ENCODE results near the gene ATP2B3.

ATP2B3 gene

DNA sequence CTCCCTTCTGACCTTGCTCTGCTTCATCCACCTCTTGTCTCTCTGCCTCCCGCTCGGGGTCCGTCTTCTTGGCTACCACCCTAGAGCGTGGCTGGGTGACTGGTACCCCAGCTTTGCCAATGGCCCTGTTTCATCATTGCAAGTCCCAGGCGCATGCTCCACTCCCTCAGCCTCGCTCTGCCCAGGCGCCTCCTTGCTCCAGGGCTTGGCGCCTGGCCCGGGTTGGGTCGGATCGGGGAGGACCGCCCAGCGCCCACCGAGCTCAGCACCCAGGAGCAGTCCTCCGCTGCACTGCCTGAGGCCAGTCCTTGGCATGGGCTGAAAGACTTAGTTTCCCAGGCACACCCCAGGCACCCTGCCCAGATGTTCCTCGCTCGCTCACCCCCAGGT, 22.1 kb upstream of the ATP2B3 start:
- Histone ChIP-seq H3K9ac (no peak overlapping the region), H3K27me3 (ENCODE audit: control insufficient read depth, insufficient read depth, low read length) (no peaks in the 10 kb centered on the region), H3K4me2 (ENCODE audit: low read length) (no peak overlapping the region), H3K27ac (no peak overlapping the region), H3K4me3 (ENCODE audit: low read depth, low read length) (no peak overlapping the region), H3K9me3 (ENCODE audit: control insufficient read depth, low read length) (no peaks in the 10 kb centered on the region), H3K36me3 (ENCODE audit: control insufficient read depth, insufficient read depth, low read length) (no peaks in the 10 kb centered on the region), H2AFZ (no peak overlapping the region), H3K79me2 (no peaks in the 10 kb centered on the region), H3K4me1 (no peaks in the 10 kb centered on the region)
- TF ChIP-seq, protein P1, sequence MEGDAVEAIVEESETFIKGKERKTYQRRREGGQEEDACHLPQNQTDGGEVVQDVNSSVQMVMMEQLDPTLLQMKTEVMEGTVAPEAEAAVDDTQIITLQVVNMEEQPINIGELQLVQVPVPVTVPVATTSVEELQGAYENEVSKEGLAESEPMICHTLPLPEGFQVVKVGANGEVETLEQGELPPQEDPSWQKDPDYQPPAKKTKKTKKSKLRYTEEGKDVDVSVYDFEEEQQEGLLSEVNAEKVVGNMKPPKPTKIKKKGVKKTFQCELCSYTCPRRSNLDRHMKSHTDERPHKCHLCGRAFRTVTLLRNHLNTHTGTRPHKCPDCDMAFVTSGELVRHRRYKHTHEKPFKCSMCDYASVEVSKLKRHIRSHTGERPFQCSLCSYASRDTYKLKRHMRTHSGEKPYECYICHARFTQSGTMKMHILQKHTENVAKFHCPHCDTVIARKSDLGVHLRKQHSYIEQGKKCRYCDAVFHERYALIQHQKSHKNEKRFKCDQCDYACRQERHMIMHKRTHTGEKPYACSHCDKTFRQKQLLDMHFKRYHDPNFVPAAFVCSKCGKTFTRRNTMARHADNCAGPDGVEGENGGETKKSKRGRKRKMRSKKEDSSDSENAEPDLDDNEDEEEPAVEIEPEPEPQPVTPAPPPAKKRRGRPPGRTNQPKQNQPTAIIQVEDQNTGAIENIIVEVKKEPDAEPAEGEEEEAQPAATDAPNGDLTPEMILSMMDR (IDR thresholded peaks at IDR 0.05) = no peak

DNA sequence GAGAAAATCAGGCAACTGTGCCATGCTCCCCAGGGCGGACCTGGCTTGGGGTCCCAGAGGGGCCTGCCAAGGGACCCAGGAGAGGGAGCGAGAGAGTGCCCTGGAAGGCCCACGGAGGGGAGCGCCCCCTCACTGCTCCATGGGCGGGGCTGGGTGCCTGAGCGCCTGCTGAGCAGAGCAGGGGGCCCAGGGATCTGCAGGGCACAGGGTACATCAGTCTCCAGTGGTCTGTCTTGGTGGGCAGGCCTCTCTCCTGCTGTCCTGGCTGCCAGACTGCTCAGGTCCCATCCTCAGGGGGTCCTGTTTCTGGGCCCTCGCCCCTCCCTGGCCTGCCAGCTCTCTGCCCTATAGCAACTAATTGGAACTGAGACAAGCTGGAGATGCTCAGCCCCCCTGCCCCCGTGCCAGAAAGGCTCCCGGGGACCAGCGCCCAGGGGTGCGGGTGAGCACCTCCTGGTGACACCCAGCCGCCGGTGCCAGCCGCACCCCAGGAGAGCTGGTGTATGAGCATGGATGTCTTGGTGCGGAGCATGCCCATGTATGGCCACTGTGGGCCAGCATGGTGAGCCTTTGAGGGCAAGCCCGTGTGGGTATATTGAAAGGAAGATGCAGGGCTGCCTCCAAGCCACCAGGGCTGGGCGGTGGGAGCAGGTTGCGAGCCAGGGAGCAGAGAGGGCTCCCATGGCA, 21.4 kb upstream of the ATP2B3 start:
- no peaks in the 10 kb centered on the region for H3K36me3 ChIP-seq (ENCODE audit: control insufficient read depth, insufficient read depth, low read length)
- H2AFZ ChIP-seq = no peak overlapping the region
- H3K4me2 ChIP-seq (ENCODE audit: low read length) = no peak overlapping the region
- no peaks in the 10 kb centered on the region for H3K4me1 ChIP-seq
- H3K4me3 ChIP-seq (ENCODE audit: low read depth, low read length) = no peak overlapping the region
- no peaks in the 10 kb centered on the region for H3K27me3 ChIP-seq (ENCODE audit: control insufficient read depth, insufficient read depth, low read length)
- H3K79me2 ChIP-seq = no peaks in the 10 kb centered on the region
- no peak overlapping the region for H3K9ac ChIP-seq
- TF ChIP-seq, protein P1 (IDR thresholded peaks at IDR 0.05) = no peak
- no peaks in the 10 kb centered on the region for H3K9me3 ChIP-seq (ENCODE audit: control insufficient read depth, low read length)
- H3K27ac ChIP-seq = no peak overlapping the region

DNA sequence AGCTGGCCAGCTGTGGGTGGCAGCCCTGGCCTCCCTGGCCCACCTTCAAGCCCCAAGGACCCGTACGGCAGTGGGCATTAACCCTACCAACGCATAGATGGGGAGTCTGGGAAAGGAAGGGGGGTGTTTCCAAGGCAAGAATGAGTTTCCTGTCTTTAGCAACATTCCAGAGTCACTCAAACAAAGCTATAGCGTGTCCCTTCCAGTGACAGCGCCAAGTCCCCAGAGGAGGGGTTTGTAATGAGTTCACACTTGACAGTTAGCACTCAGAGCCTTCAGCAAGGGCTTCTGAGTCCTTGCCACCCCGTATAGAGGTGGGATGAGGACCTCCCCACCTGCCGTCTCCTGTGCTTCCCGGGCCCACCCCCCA, 20.9 kb upstream of the ATP2B3 start:
- Histone ChIP-seq H3K27me3 (ENCODE audit: control insufficient read depth, insufficient read depth, low read length) (no peaks in the 10 kb centered on the region), H3K27ac (no peak overlapping the region)

DNA sequence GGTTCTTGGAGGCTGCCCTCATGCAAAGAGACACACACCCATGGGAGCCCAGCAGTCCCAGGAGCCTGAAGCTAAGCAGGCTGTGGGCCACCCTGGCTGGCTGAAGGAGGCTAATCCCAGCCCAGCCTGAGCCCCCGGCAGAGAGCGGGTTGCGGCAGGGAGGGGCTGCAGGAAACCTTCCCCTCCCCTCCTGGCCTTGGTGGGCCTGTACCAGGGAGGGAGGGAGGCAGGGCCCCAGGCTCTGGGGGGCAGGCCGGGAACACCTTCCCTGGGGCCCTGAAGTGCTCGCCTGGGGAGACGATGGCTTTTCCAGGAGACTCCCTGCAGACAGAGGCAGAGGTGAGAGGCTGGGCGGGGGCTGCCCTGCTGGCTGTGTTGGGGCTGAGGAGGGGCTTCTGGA, 19.0 kb upstream of the ATP2B3 start:
- H3K4me2 ChIP-seq (ENCODE audit: low read length) = no peak overlapping the region
- no peak overlapping the region for H3K9ac ChIP-seq
- no peaks in the 10 kb centered on the region for H3K79me2 ChIP-seq
- H3K36me3 ChIP-seq (ENCODE audit: control insufficient read depth, insufficient read depth, low read length) = no peaks in the 10 kb centered on the region
- H3K27me3 ChIP-seq (ENCODE audit: control insufficient read depth, insufficient read depth, low read length) = no peaks in the 10 kb centered on the region
- H3K27ac ChIP-seq = no peak overlapping the region
- TF ChIP-seq, protein P1 (IDR thresholded peaks at IDR 0.05) = no peak
- no peak overlapping the region for H3K4me3 ChIP-seq (ENCODE audit: low read depth, low read length)
- no peak overlapping the region for H2AFZ ChIP-seq
- no peaks in the 10 kb centered on the region for H3K4me1 ChIP-seq
- H3K9me3 ChIP-seq (ENCODE audit: control insufficient read depth, low read length) = no peaks in the 10 kb centered on the region

More for the DNA sequence above, 20.9 kb upstream of the ATP2B3 start:
- H3K4me2 ChIP-seq (ENCODE audit: low read length) = no peak overlapping the region
- no peaks in the 10 kb centered on the region for H3K9me3 ChIP-seq (ENCODE audit: control insufficient read depth, low read length)
- no peaks in the 10 kb centered on the region for H3K4me1 ChIP-seq
- no peak overlapping the region for H2AFZ ChIP-seq
- no peaks in the 10 kb centered on the region for H3K36me3 ChIP-seq (ENCODE audit: control insufficient read depth, insufficient read depth, low read length)
- H3K79me2 ChIP-seq = no peaks in the 10 kb centered on the region
- no peak overlapping the region for H3K9ac ChIP-seq
- TF ChIP-seq, protein P1 (IDR thresholded peaks at IDR 0.05) = no peak
- no peak overlapping the region for H3K4me3 ChIP-seq (ENCODE audit: low read depth, low read length)

DNA sequence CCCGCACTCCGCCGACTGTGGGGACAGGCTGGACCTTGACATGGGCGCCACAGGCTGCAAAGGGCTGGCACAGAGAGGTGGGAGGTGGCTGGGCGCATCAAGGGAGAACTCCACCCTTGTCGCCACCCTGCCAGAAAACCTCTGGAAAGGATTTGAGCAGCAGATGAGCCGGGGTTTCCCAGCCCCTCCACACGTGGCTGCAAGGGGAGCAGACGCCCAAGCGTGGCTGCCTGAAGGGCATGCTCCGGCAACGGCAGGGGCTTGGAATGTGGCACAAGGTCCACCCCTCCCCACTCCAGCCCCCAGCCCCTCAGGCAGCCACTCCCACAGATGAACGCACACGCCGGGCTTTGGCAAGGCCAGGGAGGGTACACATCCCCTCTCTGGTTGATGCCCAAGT, 18.1 kb upstream of the ATP2B3 start:
- H3K4me2 ChIP-seq (ENCODE audit: low read length) = no peak overlapping the region
- no peaks in the 10 kb centered on the region for H3K4me1 ChIP-seq
- H3K79me2 ChIP-seq = no peaks in the 10 kb centered on the region
- H3K36me3 ChIP-seq (ENCODE audit: control insufficient read depth, insufficient read depth, low read length) = no peaks in the 10 kb centered on the region
- no peak overlapping the region for H3K4me3 ChIP-seq (ENCODE audit: low read depth, low read length)
- H3K27ac ChIP-seq = no peak overlapping the region
- H3K9me3 ChIP-seq (ENCODE audit: control insufficient read depth, low read length) = no peaks in the 10 kb centered on the region
- no peaks in the 10 kb centered on the region for H3K27me3 ChIP-seq (ENCODE audit: control insufficient read depth, insufficient read depth, low read length)
- TF ChIP-seq, protein P1 (IDR thresholded peaks at IDR 0.05) = no peak
- no peak overlapping the region for H2AFZ ChIP-seq
- H3K9ac ChIP-seq = no peak overlapping the region

Data from parathyroid adenoma (tissue), 2 donors.